Vagina (tissue), 2 donors: ENCODE measurements around the gene FOXA2. TPM values are rescaled to one million over a fixed set of nuclear protein-coding genes. Genes with fewer than 3 reads are reported as not detected.

Experiments used
- DNase-seq, 2 donors: peaks; one replicate each; pipeline ENCODE4 v3.0.0-alpha.2; 2017; ENCODE audit errors: extremely low spot score in 2 of 2
- H3K27ac ChIP-seq: fragments of 200-600 bp; sonication (generic); one replicate; pipeline ENCODE4 v1.5.1; 2019
- H3K27me3 ChIP-seq: fragments of 200-600 bp; sonication (generic); one replicate; pipeline ENCODE4 v1.5.1; 2019
- H3K36me3 ChIP-seq, 2 donors: fragments of 200-600 bp; sonication (generic); one replicate each; pipeline ENCODE4 v1.5.1; 2017 to 2019
- H3K4me1 ChIP-seq: fragments of 200-600 bp; sonication (generic); one replicate; pipeline ENCODE4 v1.5.1; 2019
- H3K4me3 ChIP-seq, 2 donors: fragments of 200-600 bp; sonication (generic); 1 replicate in 1 of 2; 2 replicates in 1 of 2; pipeline ENCODE4 v1.5.1; 2016 to 2019
- H3K9me3 ChIP-seq: fragments of 200-600 bp; sonication (generic); one replicate; pipeline ENCODE4 v1.5.1; 2019
- CTCF ChIP-seq, 3 experiments: fragments of 450-650 bp in 2 of 3; fragments of 200-600 bp in 1 of 3; sonication (generic) in 1 of 3; IDR thresholded peaks; one replicate each; pipeline ENCODE4 v1.5.1; 2017 to 2019; ENCODE audit warnings: antibody characterized with exemption in 3 of 3, mild to moderate bottlenecking in 2 of 3, moderate library complexity in 2 of 3
- POLR2A ChIP-seq, 2 donors: fragments of 450-650 bp; IDR thresholded peaks; one replicate each; pipeline ENCODE4 v1.6.1; 2017; ENCODE audit warnings: antibody characterized with exemption in 2 of 2, mild to moderate bottlenecking in 2 of 2, moderate library complexity in 2 of 2
- POLR2AphosphoS5 ChIP-seq, 2 donors: sonication (generic); formaldehyde crosslinking; IDR thresholded peaks; one replicate each; pipeline ENCODE4 v1.9.0; 2017; ENCODE audit warnings: antibody characterized with exemption in 2 of 2, mild to moderate bottlenecking in 2 of 2, low read depth in 1 of 2; ENCODE audit not compliant: insufficient read depth in 1 of 2
- intact Hi-C: fragments of 100-400 bp; cut with DNase I; formaldehyde crosslinking; loops from one replicate; pipeline ENCODE4 v1.15.1; 2023
- total RNA-seq: library from RNA; depleted of rRNA; stranded (reverse); fragments of >200 nt; gene quantifications from one replicate; pipeline ENCODE4 v1.2.3, GENCODE V29; 2016

FOXA2 gene
- total RNA-seq, 1 donor from 2014 or later, result not detected

- intact Hi-C loops, result no loop called here
- Histone ChIP-seq H3K4me1 (no peaks in the 10 kb centered on the region), H3K27me3 (peaks cover 3% of the 10 kb centered on the region), H3K9me3 (no peaks in the 10 kb centered on the region), H3K4me3 (no peak overlapping the region), H3K27ac (no peak overlapping the region), H3K36me3 (no peaks in the 10 kb centered on the region)
- no peak for DNase-seq
- TF ChIP-seq CTCF (IDR thresholded peaks at IDR 0.05) (no peak), POLR2AphosphoS5 (IDR thresholded peaks at IDR 0.05; ENCODE audit: insufficient read depth in 1 of 2, low read depth in 1 of 2) (no peak), POLR2A (IDR thresholded peaks at IDR 0.05) (no peak)
These were observed 6.3 kb upstream of the FOXA2 start for GRCh38 chr20:22590662-22591061.

GRCh38 chr20:22586645-22587310 lies 2.4 kb upstream of the FOXA2 start:
- no peak for DNase-seq

GRCh38 chr20:22585786-22586493 lies 1.6 kb upstream of the FOXA2 start:
- no peaks in the 10 kb centered on the region for H3K9me3 ChIP-seq
- intact Hi-C loops, result no loop called here
- H3K36me3 ChIP-seq, result no peaks in the 10 kb centered on the region
- peaks cover 17% of the 10 kb centered on the region for H3K4me1 ChIP-seq
- DNase-seq, result no peak
- no peak overlapping the region for H3K27ac ChIP-seq
- TF ChIP-seq CTCF (IDR thresholded peaks at IDR 0.05), result no peak
- no peak for TF ChIP-seq POLR2AphosphoS5 (IDR thresholded peaks at IDR 0.05; ENCODE audit: insufficient read depth in 1 of 2, low read depth in 1 of 2)
- TF ChIP-seq POLR2A (IDR thresholded peaks at IDR 0.05), result no peak
- H3K4me3 ChIP-seq, result no peak overlapping the region
- H3K27me3 ChIP-seq, result peaks cover 12% of the 10 kb centered on the region

More at GRCh38 chr20:22586645-22587310, 2.4 kb upstream of the FOXA2 start:
- intact Hi-C loops, result no loop called here
- Histone ChIP-seq H3K4me3 (no peak overlapping the region), H3K4me1 (peaks cover 17% of the 10 kb centered on the region), H3K36me3 (no peaks in the 10 kb centered on the region), H3K27me3 (peaks cover 12% of the 10 kb centered on the region), H3K27ac (no peak overlapping the region), H3K9me3 (no peaks in the 10 kb centered on the region)
- TF ChIP-seq POLR2A (IDR thresholded peaks at IDR 0.05) (no peak), CTCF (IDR thresholded peaks at IDR 0.05) (no peak), POLR2AphosphoS5 (IDR thresholded peaks at IDR 0.05; ENCODE audit: insufficient read depth in 1 of 2, low read depth in 1 of 2) (no peak)

GRCh38 chr20:22584922-22585785 lies 782 bp upstream of the FOXA2 start:
- TF ChIP-seq POLR2AphosphoS5 (IDR thresholded peaks at IDR 0.05; ENCODE audit: insufficient read depth in 1 of 2, low read depth in 1 of 2) (no peak), POLR2A (IDR thresholded peaks at IDR 0.05) (no peak), CTCF (IDR thresholded peaks at IDR 0.05) (no peak)
- intact Hi-C loops, result no loop called here
- H3K4me3 ChIP-seq, result no peak overlapping the region
- no peaks in the 10 kb centered on the region for H3K36me3 ChIP-seq
- peaks cover 12% of the 10 kb centered on the region for H3K27me3 ChIP-seq
- DNase-seq, result no peak
- H3K27ac ChIP-seq, result no peak overlapping the region
- no peaks in the 10 kb centered on the region for H3K9me3 ChIP-seq
- H3K4me1 ChIP-seq, result peaks cover 17% of the 10 kb centered on the region
